ENCODE measurements around the gene TIGIT.
A peak's percentile ranks its signal among the peaks of the same experiment; 100 is the strongest.
"Not testable (repeated sequence)": the region's sequence is repeated elsewhere in the genome, so short reads cannot be mapped to it uniquely, and the experiment has no call there.

Gene TIGIT

DNA sequence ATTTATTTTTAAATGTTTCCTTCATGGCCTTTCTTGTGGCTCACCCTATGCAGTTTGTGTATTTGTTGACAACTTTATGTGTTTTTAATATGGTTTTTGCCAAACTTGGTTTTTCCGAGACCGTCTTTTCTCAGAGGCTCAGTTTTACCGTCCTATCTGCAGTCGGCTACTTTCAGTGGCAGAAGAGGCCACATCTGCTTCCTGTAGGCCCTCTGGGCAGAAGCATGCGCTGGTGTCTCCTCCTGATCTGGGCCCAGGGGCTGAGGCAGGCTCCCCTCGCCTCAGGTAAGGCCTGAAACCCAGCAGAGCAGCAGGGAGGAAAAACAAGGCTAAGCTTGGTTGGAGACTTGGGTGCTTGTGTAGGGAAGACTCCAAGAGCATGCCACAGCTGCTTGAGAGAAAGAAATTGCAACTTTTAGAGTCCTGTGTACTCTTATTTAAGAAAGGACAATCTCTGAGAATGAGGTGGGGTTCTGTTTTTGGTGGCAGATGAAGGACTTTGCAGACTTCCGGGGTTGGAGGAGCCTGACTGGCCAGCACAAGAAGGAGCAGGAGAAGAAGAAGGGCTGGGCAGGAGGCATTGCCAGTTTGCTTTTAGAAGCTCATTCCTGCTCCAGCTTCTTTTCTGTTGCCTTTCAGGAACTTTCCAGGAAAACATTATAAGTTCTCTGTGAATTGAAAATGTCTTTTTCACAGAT, at the start of gene TIGIT:
TSS of gene TIGIT (plus strand) at position 191 of the 698 bp plus-strand sequence. CDS start at position 225, 34 bp downstream.
- no peak for DNase-seq

- no peak for DNase-seq
Measured at GRCh38 chr3:114252954-114253353, 40.9 kb upstream of the TIGIT start.

GRCh38 chr3:114253505-114253904, 40.3 kb upstream of the TIGIT start:
- no peak for DNase-seq

GRCh38 chr3:114259566-114259965, 34.3 kb upstream of the TIGIT start:
- no peak for DNase-seq

GRCh38 chr3:114260152-114260551, 33.7 kb upstream of the TIGIT start:
- no peak for DNase-seq

GRCh38 chr3:114270019-114270418, 23.8 kb upstream of the TIGIT start:
- DNase-seq = no peak

DNA sequence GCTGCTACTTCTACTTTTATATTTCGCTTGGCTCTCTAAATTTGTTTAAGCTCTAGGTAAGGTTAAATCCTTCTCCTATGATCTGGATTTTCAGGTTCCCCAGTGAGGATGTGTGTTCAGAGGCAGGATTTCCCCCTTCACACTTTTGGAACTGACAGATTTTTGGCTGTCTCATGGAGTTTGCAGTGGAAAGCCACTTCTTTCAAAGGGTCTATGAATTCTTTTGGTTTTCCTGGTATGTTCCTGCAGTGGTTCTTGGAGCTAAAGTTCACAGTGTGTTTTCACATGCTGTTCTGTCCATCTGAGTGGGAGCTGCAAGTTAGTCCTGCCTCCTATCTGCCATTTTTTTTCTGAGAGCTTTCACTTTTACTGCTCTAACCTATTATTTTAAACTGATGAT, 21.6 kb upstream of the TIGIT start:
- no peak for DNase-seq

DNA sequence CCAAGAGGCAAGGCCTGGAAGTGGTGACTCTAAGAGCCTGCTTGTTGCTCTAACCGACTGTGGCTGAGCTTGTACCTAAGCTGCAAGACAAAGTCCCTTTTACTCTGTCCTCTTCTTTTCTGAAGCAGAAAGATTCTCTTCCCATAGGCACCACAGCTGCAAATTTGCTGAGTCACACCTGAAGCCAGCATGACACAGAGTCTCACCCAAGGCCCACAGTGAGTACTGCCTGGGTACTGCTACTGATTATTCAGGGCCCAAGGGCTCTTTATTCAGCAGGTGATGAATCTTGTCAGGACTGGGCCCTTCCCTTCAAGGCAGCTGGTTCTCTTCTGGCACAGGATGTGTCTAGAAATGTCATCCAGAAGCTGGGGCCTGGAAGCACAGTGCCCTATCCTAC, 18.9 kb upstream of the TIGIT start:
- DNase-seq = no peak

DNA sequence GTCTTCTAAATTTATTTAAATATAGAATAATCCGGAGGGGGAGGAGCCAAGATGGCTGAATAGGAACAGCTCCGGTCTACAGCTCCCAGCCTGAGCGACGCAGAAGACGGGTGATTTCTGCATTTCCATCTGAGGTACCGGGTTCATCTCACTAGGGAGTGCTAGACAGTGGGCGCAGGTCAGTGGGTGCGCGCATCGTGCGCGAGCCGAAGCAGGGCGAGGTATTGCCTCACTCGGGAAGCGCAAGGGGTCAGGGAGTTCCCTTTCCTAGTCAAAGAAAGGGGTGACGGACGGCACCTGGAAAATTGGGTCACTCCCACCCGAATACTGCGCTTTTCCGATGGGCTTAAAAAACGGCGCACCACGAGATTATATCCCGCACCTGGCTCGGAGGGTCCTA, 17.0 kb upstream of the TIGIT start:
- DNase-seq = not testable (repeated sequence)

DNA sequence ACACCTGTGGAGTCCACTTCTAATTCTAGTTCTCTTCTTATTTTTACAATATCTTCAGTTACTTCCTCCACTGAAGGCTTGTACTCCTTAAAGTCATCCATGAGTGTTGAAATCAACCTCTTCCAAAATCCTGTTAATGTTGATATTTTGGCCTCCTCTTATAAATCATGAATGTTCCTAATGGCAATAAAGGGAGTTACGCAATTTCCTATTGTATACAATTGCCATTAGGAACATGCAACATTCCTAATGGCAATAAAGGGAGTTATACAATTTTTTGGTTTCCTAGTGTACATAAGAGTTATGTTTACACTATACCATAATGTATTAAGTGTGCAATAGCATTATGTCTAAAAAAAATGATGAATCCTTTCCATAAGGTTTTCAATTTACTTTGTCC, 9.2 kb upstream of the TIGIT start:
- no peak for DNase-seq

DNA sequence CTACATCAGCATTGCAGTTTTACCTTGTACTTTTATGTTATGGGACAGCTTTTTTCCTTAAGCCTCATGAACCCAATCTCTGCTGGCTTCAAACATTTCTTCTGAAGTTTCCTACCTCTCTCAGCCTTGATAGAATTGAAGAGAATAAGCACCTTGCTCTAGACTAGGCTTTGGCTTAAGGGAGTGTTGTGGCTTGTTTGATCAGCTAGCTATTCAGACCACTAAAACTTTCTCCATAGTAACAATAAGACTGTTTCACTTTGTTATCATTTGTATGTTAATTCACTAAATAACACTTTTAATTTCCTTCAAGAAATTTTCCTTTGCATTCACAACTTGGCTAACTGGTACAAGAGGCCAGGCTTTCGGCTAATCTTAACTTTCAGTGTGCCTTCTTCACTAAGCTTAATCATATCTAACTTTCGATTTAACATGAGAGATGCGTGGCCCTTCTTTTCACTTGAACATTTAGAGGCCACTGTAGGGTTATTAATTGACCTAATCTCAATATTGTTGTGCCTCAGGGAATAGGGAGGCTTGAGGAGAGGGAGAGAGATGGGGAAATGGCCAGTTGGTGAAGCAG, 8.1 kb upstream of the TIGIT start:
- no peak for DNase-seq

DNA sequence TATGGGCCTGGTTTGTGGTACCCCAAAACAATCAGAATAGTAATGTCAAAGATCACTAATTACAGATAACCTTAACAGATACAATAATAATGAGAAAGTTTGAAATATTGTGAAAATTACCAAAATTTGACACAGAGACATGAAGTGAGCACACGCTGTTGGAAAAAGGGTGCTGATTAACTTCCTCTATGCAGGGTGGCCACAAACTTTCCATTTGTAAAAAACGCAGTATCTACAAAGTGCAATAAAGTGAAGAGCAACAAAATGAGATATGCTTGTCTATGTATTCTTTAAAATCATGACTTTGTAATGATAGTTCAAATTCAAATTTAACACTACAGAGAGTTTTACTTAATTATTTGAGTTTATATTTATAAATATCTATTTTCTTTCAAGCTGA, 7.6 kb upstream of the TIGIT start:
- no peak for DNase-seq

DNA sequence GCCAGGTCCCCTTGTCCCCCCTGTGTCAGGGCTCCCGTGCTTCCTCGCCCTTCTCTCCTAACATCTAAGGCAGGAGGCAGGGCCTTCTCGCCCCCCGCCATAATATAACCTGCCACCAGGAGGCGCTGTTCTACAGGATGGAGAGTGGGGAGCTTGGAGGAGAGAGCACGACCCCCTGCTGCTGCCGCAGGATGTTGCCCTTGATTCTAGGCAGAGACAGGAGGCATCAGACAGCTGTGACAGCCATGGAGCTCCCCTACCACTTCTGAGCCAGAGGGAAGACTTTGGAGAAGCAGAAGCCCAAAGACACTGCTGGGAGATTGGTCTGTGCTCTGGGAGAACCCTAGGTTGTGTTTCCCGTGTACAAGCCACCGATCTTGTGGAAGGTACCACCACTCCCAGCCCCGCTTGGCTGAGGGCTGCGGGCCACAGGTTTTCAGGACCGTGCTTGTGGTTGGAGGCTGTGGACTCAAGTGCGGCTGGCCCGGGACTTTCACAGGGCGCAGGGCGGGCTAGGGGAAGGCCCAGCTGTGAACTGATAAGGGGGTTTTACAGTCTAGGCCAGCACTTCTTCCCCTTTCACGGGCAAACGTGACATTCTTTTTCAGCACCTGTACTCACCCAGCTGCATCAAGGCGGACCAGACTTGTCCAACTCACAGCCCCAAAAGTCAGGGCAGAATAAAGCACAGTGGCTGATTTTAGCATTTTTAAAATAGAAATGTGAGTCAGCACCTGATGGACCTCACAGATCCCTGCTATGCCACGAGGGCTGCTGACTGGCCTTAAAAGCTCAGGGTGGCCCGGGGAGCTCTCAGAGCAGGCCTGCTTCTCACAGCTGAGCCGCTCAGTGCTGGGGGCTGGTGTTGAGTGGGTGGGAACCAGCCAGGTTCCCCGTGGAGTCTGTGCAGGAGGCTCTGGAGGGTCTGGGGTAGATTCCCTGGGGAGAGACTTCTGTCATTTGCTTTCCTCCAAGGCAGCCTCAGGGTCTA, 2.6 kb upstream of the TIGIT start:
- DNase-seq = peak; percentile 89

DNA sequence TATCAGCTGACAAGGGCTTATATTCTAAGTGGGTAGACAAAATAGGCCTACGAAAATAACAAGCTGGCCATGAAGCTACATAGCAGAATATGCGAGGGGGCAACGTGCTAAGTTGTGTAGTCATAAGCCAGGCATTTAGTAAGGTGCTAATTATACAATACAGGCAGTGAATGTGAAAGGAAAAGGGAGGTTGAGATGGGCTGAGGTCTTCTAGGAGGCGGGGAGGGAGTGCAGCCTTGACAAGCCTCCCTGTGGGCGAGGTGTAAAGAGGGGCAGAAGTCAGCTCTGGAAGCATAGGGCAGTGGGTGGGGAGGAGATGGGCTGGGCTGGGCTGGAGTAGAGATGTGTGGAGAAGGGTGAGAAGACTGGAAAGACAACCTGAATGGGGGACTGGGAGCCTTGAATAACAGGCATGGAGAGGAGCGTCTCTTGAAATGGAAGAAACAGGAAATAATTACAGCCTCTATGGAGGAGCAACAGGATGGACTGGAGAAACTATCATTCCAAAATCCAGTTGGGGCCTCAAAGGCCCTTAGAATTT, 1.2 kb downstream of the TIGIT start:
- peak; percentile 15 for DNase-seq

- no peak for DNase-seq
Measured at GRCh38 chr3:114295946-114296345, 2.1 kb downstream of the TIGIT start.

DNA sequence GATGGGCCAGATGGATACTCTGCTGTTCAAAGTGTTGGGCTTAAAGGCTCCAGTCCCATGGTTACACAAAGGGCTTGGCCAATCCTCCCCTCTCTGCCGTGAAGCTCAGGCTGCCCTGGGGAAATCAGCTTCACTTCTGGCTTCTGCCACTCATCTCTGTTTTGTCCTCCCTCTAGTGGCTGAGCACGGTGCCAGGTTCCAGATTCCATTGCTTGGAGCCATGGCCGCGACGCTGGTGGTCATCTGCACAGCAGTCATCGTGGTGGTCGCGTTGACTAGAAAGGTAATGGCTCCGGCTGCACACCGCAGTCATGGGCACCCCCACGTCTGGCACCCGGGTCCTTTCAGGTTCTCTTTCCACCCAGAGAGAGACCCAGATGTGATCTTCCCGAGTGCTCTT, 5.6 kb downstream of the TIGIT start:
- peak; percentile 25 for DNase-seq

DNA sequence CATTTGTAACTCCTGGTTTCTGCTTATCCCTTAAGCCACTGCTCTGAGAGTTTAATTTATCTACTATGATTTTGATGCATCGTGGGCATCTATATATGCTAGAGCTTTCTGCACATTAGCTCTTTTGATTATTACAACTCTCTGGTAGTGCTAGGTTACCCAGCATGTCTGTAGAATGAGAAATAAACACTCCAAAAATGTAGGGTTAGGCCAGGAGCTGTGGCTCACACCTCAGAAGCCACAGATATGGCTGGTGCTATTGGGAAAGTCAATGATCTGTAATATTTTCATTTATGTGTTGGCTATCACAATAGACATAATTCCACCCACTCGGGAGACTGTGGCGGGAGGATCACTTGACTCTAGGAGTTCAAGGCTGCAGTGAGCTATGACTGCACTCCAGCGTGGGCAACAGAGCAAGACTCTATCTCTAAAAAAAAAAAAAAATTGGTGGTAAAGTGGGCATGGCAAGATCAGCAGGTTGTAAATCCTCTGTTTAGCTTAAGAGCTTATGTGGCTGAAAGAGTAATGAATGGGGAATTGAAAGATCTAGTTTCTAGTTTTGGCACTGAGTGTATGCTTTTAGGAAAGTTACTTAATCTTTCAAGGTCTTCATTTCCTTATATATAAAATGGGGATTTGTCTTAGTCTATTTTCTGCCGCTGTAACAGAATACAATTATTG, 6.3 kb downstream of the TIGIT start:
- DNase-seq = no peak

DNA sequence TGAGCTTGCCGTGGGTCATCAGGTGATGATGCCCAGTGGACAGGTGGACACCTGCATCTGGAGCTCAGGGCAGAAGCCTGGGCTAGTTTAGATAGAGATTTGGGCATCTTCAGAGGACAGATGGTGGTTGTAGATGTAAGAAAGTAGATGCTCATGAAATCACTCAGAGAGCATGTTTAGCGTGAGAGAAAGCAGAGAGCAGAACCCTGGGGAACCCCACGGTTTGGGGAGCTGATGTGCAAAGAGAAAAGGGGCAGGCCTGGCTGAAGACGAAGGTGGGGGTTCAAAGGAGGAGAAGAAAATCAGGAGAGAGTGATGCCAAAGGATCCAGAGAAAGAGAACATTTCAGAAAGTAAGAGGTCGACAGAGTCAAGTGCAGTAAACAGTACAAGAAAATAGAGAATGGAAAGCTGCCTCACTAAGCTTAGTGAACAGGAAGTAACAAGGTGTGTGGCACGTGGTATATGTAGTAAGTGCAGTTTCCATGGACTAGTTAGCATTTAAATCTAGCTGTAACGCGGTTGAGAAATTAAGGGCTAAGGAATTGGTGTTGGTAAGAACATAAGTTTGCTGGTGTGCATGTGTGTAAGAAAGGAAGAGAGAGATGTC, 13.5 kb downstream of the TIGIT start:
- peak; percentile 46 for DNase-seq

DNA sequence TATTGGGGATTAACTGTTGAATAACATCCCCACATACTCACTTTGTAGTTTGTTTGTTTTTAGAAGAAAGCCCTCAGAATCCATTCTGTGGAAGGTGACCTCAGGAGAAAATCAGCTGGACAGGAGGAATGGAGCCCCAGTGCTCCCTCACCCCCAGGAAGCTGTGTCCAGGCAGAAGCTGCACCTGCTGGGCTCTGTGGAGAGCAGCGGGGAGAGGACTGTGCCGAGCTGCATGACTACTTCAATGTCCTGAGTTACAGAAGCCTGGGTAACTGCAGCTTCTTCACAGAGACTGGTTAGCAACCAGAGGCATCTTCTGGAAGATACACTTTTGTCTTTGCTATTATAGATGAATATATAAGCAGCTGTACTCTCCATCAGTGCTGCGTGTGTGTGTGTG, 14.0 kb downstream of the TIGIT start:
- no peak for DNase-seq

- DNase-seq = no peak
Measured at GRCh38 chr3:114308377-114308776, 14.5 kb downstream of the TIGIT start.

DNA sequence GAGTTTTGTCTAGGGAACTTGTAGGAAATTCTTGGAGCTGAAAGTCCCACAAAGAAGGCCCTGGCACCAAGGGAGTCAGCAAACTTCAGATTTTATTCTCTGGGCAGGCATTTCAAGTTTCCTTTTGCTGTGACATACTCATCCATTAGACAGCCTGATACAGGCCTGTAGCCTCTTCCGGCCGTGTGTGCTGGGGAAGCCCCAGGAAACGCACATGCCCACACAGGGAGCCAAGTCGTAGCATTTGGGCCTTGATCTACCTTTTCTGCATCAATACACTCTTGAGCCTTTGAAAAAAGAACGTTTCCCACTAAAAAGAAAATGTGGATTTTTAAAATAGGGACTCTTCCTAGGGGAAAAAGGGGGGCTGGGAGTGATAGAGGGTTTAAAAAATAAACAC, 15.0 kb downstream of the TIGIT start:
- DNase-seq = peak; percentile 69

DNA sequence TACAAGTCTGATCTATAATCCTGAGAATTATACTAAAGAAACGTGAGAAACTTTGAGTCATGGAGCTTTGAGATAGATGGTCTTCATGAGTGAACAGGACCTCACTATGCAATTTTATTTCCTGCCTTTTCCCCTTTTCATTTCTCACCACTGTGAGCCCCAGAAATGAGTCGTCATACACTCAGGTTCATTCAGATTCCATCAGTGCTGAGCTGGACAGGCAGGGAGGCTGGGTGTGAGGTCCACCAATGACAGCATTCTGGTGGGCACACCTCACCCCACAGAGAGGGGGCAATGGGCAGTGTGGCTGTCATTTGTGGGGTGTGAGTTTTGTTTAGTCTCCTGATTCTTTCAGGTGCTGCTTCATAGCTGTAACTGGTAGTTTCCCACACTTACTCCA, 16.9 kb downstream of the TIGIT start:
- no peak for DNase-seq

All from stimulated activated naive CD4-positive, alpha-beta T cell treated with Interleukin-2 at 50 U/mL for 16 hours (primary cell).